A204.1 (cell line): ENCODE data around the gene RNF220.
"Not testable (repeated sequence)": the region's sequence is repeated elsewhere in the genome, so short reads cannot be mapped to it uniquely, and the experiment has no call there.

Experiments
- FAIRE-seq: peaks from 2 replicates; lab custom pipeline; 2012; peaks lifted over from hg19 to GRCh38; lab: Jason Lieb, UNC

Gene RNF220

GRCh38 chr1:44496541-44497171 lies 91.6 kb downstream of the RNF220 start:
- FAIRE-seq = no peak

DNA sequence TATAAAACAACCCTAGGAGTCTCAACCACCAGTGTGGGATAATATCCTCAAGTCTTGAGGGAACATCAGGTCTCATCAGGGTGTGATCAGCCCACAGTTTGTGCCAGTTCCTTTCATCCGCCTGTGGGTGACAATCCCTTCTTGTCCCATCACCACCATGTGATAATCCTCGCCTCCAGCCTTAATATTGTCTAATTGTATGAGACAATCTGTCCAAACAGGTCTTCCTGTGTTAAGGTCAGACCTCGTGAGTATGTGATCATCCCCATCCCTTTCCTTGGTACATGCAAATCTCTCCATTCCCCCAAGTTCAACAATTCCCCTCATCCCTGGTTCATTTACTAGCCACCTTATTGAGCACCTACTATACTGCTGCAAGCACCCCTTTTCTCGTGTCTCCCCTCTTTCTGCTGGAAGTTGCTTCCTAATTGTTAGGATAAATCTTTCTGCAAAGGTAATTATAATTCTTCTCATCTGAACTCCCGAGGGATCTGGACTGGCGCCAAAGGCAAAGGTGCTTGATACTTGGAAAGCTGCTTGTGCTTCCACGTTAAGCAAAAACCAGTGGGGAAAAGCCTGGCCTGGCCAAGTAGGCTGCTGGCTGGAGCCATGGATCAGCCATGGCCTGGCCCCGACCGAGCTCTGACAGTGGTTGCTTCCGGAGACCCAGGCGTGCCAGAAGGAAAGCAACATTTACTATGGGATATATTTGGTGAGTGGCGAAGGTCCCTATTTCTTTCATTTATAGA lies 92.5 kb downstream of the RNF220 start:
- FAIRE-seq = no peak

- no peak for FAIRE-seq
Observed at GRCh38 chr1:44499306-44499705, 94.3 kb downstream of the RNF220 start.

GRCh38 chr1:44500181-44501046 lies 95.4 kb downstream of the RNF220 start:
- no peak for FAIRE-seq

- FAIRE-seq = no peak
Observed at GRCh38 chr1:44501047-44501890, 96.2 kb downstream of the RNF220 start.

GRCh38 chr1:44502823-44503222 lies 97.8 kb downstream of the RNF220 start:
- FAIRE-seq = not testable (repeated sequence)

DNA sequence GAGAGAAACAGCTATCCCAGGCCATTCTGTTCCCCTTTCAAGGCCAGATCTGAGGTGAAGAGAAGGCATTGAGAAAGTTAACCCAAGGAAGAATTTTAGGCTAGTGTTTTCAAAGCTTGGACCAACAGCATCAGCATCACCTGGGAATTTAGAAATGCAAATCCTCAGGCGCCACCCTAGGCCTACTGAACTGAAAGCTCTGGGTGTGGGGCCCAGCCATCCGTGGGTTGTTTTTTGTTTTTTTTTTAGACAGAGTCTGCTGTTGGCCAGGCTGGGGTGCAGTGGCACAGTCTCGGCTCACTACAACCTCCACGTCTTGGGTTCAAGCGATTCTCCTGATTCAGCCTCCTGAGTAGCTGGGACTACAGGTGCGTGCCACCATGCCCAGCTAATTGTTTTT lies 98.6 kb downstream of the RNF220 start:
- no peak for FAIRE-seq

- no peak for FAIRE-seq
Observed at GRCh38 chr1:44505210-44505993, 100.3 kb downstream of the RNF220 start.

GRCh38 chr1:44507490-44508396 lies 102.7 kb downstream of the RNF220 start:
- no peak for FAIRE-seq

- no peak for FAIRE-seq
Observed at GRCh38 chr1:44508397-44508745, 103.3 kb downstream of the RNF220 start.

GRCh38 chr1:44511363-44511762 lies 106.3 kb downstream of the RNF220 start:
- no peak for FAIRE-seq

- FAIRE-seq = no peak
Observed at GRCh38 chr1:44511769-44512168, 106.7 kb downstream of the RNF220 start.

- no peak for FAIRE-seq
Observed at GRCh38 chr1:44512313-44512885, 107.3 kb downstream of the RNF220 start.

GRCh38 chr1:44513111-44513510 lies 108.1 kb downstream of the RNF220 start:
- FAIRE-seq = no peak

DNA sequence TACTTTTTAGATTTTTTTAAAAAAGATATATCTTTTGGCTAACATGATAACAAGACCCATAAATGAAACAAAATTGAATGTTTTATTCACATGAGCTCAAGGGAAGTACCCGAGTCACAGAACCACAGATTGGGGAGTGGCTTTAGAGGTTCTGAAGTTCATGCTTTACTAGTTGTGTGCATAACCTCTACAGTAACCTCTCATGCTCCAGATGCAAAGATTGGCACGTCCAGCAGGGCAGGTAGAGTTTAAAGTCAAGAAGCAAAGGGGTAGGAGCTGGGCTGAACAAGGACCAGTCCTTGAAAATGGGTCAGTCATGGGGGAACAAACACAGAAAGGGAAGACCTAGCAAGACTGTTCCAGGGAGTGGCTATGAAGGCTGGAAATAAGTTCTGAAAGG lies 109.6 kb downstream of the RNF220 start:
- no peak for FAIRE-seq

DNA sequence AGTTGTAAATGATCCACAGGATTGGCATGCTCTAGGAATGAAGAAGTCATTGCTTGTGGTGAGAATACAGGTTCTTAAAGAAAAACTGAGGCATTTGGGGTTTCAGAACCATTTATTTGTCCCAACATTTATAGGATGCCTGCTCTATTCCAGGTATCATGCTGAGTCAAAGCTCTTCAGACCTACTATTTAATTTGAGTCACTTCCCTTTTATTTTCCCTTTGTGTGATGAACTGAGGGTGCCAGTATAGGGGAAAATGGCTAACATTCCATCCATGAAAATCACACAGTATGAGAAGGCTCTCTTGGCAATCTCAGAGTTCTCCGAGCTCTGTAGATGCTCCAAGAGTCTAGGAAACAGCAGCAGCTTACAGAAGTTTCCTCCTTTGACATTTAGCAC lies 110.4 kb downstream of the RNF220 start:
- FAIRE-seq = no peak

DNA sequence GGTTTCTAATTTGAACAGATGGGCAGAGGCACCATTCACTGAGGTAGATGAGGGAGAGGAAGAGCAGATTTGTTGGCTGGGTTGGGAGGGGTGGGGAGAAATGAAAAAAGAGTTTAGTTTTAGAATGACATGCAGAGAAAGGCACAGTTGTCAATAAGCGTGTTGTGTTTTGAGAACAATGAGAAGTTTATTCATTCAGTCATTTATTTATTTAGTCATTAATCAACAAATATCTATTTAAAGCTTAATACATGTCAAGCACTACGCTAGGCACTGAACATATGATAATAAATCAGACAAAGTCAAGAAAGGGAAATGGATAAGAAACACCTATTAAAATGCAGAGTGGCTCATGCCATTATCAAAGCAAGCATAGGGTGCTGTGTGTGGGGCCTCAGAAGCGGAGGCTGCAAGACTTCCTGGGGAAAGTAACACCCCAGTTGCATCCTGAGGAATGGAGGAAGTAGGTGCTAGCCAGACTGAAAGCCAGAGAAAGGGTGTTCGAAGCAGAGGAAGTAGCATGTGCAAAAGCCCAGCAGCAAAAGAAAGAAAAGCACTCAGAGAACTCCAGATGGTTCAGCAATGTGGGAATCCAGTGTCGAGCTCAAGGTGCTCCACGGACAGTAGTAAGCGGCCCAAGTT lies 114.1 kb downstream of the RNF220 start:
- FAIRE-seq = no peak

- FAIRE-seq = no peak
Observed at GRCh38 chr1:44521378-44522080, 116.5 kb downstream of the RNF220 start.
